ENCODE results near the gene PLEKHJ1. TPM values are rescaled to one million over a fixed set of nuclear protein-coding genes. Genes with fewer than 3 reads are reported as not detected.
"Not testable (repeated sequence)": the region's sequence is repeated elsewhere in the genome, so short reads cannot be mapped to it uniquely, and the experiment has no call there.

The PLEKHJ1 gene
- polyA plus RNA-seq, 2 donors: 55.5 to 59.5 TPM

DNA sequence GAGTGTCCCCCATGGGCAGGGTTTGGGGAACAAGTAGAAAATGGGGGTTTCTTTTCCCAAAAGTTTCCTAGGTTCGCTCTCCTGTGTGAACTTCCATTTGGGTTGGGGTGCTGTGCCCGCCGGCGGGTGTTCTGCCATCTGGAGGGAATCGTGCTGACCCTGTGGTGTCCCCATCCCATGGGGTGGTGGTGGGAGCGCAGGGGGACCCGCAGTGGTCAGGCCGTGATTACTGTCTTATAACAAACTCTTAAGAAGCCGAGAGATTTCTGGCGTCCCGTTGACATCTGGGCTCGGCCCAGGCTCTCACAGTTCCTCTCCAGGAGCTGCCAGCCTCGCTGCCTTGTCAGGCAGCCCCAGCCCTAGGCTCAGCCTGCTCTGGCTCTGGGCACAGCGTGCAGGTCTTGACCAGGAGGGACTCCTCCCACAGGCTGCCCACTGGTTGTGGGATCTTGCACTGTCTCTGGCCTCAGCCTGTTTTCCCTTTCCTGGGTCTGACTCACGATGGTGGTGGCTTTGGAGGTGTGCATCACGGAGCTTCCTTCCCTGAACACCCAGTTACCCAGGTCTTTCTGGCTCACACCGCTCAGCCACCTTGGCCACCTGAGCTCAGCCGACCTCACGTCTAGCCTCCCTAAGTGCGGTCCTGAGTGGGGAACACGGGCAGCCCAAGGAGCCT is 34.5 kb downstream of the PLEKHJ1 start:
- H3K36me3 ChIP-seq (ENCODE audit: control insufficient read depth in 2 of 2, insufficient read depth in 2 of 2, low read length in 1 of 2): peaks cover 0 to 38% of the 10 kb centered on the region in 2 donors
- WGBS, 2 donors: 78 to 86% methylated on average over 21 of the region's 21 CpGs

DNA sequence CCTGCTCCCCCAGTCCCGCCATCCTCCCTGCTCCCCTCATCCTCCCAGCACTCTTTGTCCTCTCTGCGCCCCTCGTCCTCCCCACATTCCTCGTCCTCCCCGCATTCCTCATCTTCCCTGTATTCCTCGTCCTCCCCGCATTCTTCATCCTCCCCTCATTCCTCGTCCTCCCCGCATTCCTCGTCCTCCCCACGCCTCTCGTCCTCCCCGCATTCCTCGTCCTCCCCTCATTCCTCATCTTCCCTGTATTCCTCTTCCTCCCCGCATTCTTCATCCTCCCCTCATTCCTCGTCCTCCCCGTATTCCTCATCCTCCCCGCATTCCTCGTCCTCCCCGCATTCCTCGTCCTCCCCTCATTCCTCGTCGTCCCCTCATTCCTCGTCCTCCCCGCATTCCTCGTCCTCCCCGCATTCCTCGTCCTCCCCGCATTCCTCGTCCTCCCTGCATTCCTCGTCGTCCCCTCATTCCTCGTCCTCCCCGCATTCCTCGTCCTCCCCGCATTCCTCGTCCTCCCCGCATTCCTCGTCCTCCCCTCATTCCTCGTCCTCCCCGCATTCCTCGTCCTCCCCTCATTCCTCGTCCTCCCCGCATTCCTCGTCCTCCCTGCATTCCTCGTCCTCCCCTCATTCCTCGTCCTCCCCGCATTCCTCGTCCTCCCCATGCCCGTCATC is 35.4 kb downstream of the PLEKHJ1 start:
- H3K27me3 ChIP-seq (ENCODE audit: control insufficient read depth in 1 of 2, insufficient read depth in 2 of 2, low read length in 2 of 2); H3K9me3 ChIP-seq (ENCODE audit: control insufficient read depth in 2 of 2, insufficient read depth in 1 of 2, low read depth in 1 of 2, low read length in 1 of 2); H3K4me3 ChIP-seq (ENCODE audit: low read depth in 1 of 2, low read length in 2 of 2): not testable (repeated sequence)
- peaks cover 4 to 43% of the 10 kb centered on the region in 2 donors for H3K36me3 ChIP-seq (ENCODE audit: control insufficient read depth in 2 of 2, insufficient read depth in 2 of 2, low read length in 1 of 2)
- 96% methylated on average over 50 of the region's 50 CpGs for WGBS, 2 donors
- peaks cover 19 to 29% of the 10 kb centered on the region in 2 donors for H3K4me1 ChIP-seq (ENCODE audit: control insufficient read depth in 2 of 2, insufficient read depth in 2 of 2, low read length in 1 of 2)
- H3K27ac ChIP-seq (ENCODE audit: low read depth in 2 of 2, low read length in 1 of 2): peak overlapping the region in 1 of 2 donors; percentile 88

More for the DNA sequence above, 34.5 kb downstream of the PLEKHJ1 start:
- H3K4me1 ChIP-seq (ENCODE audit: control insufficient read depth in 2 of 2, insufficient read depth in 2 of 2, low read length in 1 of 2): peaks cover 19 to 31% of the 10 kb centered on the region in 2 donors
- H3K9me3 ChIP-seq (ENCODE audit: control insufficient read depth in 2 of 2, insufficient read depth in 1 of 2, low read depth in 1 of 2, low read length in 1 of 2): no peaks in the 10 kb centered on the region
- peak overlapping the region; percentile 79 to 88 for H3K27ac ChIP-seq (ENCODE audit: low read depth in 2 of 2, low read length in 1 of 2)
- no peaks in the 10 kb centered on the region for H3K27me3 ChIP-seq (ENCODE audit: control insufficient read depth in 1 of 2, insufficient read depth in 2 of 2, low read length in 2 of 2)
- no peak overlapping the region for H3K4me3 ChIP-seq (ENCODE audit: low read depth in 1 of 2, low read length in 2 of 2)

DNA sequence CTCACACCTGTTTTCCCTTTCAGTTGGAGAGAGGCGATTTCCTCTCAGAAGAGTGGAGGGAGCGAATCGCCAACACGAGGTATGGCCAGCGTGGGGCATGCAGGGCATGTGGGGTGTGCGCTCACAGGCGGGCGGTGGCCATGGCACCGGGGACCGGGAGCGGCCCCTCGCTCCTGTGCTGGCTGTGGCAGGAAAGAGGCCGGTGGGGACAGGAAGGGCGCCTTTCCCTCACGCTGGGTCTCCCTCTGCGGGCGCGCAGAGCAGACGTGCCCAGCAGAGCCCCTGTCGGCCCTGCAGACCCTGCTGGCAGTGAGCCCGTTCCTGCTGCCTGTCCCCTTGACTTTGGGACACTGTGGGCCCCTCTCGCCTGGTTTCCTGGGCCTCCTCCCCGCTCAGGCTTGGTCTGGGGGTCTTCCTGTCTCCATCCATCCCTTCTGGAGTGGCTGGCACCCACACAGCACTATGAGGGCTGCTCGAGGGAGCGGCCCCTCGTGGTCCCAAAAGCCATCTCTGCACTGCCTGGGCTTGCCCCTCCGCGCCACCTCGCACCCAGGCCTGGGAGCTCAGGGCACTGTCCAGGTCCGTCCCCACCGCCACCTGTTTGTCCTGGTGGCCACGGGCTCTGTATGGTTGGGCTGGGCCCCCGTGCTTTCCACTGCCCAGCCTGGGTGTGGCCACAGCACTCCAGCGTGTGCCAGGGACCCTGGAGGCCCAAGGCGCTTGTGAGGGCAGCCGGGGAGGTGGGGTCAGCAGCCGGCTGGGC is 36.1 kb downstream of the PLEKHJ1 start:
- H3K4me3 ChIP-seq (ENCODE audit: low read depth in 1 of 2, low read length in 2 of 2): no peak overlapping the region
- H3K27ac ChIP-seq (ENCODE audit: low read depth in 2 of 2, low read length in 1 of 2): no peak overlapping the region
- H3K36me3 ChIP-seq (ENCODE audit: control insufficient read depth in 2 of 2, insufficient read depth in 2 of 2, low read length in 1 of 2): peaks cover 8 to 51% of the 10 kb centered on the region in 2 donors
- H3K27me3 ChIP-seq (ENCODE audit: control insufficient read depth in 1 of 2, insufficient read depth in 2 of 2, low read length in 2 of 2): no peaks in the 10 kb centered on the region
- WGBS, 2 donors: 89 to 93% methylated on average over 37 of the region's 37 CpGs
- no peaks in the 10 kb centered on the region for H3K9me3 ChIP-seq (ENCODE audit: control insufficient read depth in 2 of 2, insufficient read depth in 1 of 2, low read depth in 1 of 2, low read length in 1 of 2)
- H3K4me1 ChIP-seq (ENCODE audit: control insufficient read depth in 2 of 2, insufficient read depth in 2 of 2, low read length in 1 of 2): peaks cover 19 to 29% of the 10 kb centered on the region in 2 donors

DNA sequence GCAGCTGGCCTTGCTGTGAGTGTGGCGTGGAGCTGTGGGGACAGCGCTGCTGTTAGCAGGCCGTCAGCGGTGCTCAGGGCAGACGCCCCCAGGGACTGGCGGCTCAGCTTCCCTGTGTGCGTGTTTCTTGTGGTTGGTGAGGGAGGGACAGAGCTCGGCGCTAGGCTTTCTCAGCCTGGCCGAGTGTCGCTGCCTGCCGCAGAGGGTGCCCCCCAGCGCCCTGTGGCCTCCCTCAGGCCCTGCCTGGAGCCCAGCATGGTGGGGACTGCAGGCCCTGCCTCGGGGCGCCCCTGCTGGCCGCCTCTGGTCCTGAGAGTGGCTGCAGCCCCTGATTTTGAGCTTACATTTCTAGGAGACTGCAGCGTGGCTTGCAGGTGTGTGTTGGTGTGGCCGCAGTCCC is 36.9 kb downstream of the PLEKHJ1 start:
- Histone ChIP-seq H3K27me3 (ENCODE audit: control insufficient read depth in 1 of 2, insufficient read depth in 2 of 2, low read length in 2 of 2) (no peaks in the 10 kb centered on the region), H3K4me3 (ENCODE audit: low read depth in 1 of 2, low read length in 2 of 2) (no peak overlapping the region), H3K9me3 (ENCODE audit: control insufficient read depth in 2 of 2, insufficient read depth in 1 of 2, low read depth in 1 of 2, low read length in 1 of 2) (no peaks in the 10 kb centered on the region), H3K27ac (ENCODE audit: low read depth in 2 of 2, low read length in 1 of 2) (no peak overlapping the region), H3K36me3 (ENCODE audit: control insufficient read depth in 2 of 2, insufficient read depth in 2 of 2, low read length in 1 of 2) (peaks cover 9 to 55% of the 10 kb centered on the region in 2 donors), H3K4me1 (ENCODE audit: control insufficient read depth in 2 of 2, insufficient read depth in 2 of 2, low read length in 1 of 2) (peaks cover 18 to 26% of the 10 kb centered on the region in 2 donors)
- WGBS, 2 donors: 83 to 86% methylated on average over 17 to 18 of the region's 18 CpGs

DNA sequence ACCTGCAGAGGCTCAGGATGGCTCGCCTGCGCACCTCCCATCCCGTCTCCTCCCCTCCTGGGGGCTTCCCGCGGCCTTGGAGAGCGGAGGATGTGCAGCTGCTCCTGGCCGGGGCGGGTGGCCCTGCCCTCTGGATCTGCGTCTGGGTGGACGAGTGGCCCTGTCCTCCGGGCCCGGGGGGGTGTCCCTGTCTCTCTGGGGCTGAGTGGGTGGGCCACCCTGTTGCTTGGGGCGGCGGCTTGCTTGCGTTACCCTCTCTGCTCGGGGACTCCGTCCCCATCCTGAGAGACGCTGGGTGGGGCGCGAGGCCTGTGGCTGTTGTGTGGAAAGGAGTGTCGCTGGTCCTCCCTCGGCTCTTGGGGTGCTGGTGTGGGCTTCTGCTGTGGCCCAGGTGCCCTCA is 37.8 kb downstream of the PLEKHJ1 start:
- Histone ChIP-seq H3K27me3 (ENCODE audit: control insufficient read depth in 1 of 2, insufficient read depth in 2 of 2, low read length in 2 of 2) (no peaks in the 10 kb centered on the region), H3K36me3 (ENCODE audit: control insufficient read depth in 2 of 2, insufficient read depth in 2 of 2, low read length in 1 of 2) (peaks cover 9 to 53% of the 10 kb centered on the region in 2 donors), H3K9me3 (ENCODE audit: control insufficient read depth in 2 of 2, insufficient read depth in 1 of 2, low read depth in 1 of 2, low read length in 1 of 2) (no peaks in the 10 kb centered on the region), H3K4me3 (ENCODE audit: low read depth in 1 of 2, low read length in 2 of 2) (no peak overlapping the region), H3K4me1 (ENCODE audit: control insufficient read depth in 2 of 2, insufficient read depth in 2 of 2, low read length in 1 of 2) (peaks cover 10 to 17% of the 10 kb centered on the region in 2 donors), H3K27ac (ENCODE audit: low read depth in 2 of 2, low read length in 1 of 2) (no peak overlapping the region)
- 83 to 86% methylated on average over 18 to 22 of the region's 22 CpGs for whole genome bisulfite sequencing, 2 donors

DNA sequence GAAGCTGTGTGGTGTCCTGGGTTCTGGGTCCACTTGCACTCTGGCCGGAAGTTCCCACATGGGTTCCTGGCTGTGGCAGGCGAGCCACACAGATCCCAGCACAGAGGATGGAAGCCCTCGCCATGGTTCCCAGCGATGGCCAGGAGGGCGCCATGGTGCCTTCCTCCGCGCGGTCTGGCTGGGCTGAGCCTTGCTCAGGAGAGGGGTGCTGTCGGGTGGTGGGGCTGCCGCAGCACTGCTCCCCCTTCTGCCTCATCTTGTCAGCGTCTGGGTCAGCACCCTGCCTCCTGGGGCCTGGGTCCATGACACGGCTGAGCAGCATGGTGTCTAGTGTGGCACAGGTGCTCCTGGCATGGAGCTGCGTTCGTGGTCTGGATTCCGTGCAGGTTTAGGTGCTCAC is 38.9 kb downstream of the PLEKHJ1 start:
- Histone ChIP-seq H3K27ac (ENCODE audit: low read depth in 2 of 2, low read length in 1 of 2) (no peak overlapping the region), H3K36me3 (ENCODE audit: control insufficient read depth in 2 of 2, insufficient read depth in 2 of 2, low read length in 1 of 2) (peaks cover 9 to 51% of the 10 kb centered on the region in 2 donors), H3K27me3 (ENCODE audit: control insufficient read depth in 1 of 2, insufficient read depth in 2 of 2, low read length in 2 of 2) (no peaks in the 10 kb centered on the region), H3K4me3 (ENCODE audit: low read depth in 1 of 2, low read length in 2 of 2) (no peak overlapping the region), H3K9me3 (ENCODE audit: control insufficient read depth in 2 of 2, insufficient read depth in 1 of 2, low read depth in 1 of 2, low read length in 1 of 2) (no peaks in the 10 kb centered on the region), H3K4me1 (ENCODE audit: control insufficient read depth in 2 of 2, insufficient read depth in 2 of 2, low read length in 1 of 2) (peaks cover 6 to 12% of the 10 kb centered on the region in 2 donors)
- 90 to 91% methylated on average over 15 of the region's 15 CpGs for WGBS, 2 donors

DNA sequence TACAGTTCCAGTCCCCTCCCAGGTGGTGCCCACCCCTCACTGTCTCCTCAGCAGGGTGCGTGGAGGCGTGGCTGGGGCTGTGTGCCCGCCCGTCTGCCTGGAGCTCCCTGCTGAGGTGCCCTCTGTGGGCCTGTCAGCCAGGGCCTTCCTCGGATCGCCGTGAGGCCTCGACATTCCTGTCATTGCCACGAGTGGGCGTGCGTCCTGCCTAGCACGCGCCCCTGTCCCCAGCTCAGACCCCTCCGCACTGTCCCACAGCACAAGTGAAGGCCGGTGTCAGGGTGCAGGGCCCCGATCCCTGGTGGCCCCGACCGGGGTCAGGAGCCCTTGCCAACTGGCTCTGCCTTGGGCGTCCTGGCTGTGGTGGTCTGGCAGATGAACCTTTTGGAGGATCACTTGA is 40.2 kb downstream of the PLEKHJ1 start:
- WGBS, 2 donors: 95 to 97% methylated on average over 19 of the region's 19 CpGs
- Histone ChIP-seq H3K9me3 (ENCODE audit: control insufficient read depth in 2 of 2, insufficient read depth in 1 of 2, low read depth in 1 of 2, low read length in 1 of 2) (no peaks in the 10 kb centered on the region), H3K4me3 (ENCODE audit: low read depth in 1 of 2, low read length in 2 of 2) (no peak overlapping the region), H3K27me3 (ENCODE audit: control insufficient read depth in 1 of 2, insufficient read depth in 2 of 2, low read length in 2 of 2) (no peaks in the 10 kb centered on the region), H3K4me1 (ENCODE audit: control insufficient read depth in 2 of 2, insufficient read depth in 2 of 2, low read length in 1 of 2) (no peaks in the 10 kb centered on the region), H3K27ac (ENCODE audit: low read depth in 2 of 2, low read length in 1 of 2) (no peak overlapping the region), H3K36me3 (ENCODE audit: control insufficient read depth in 2 of 2, insufficient read depth in 2 of 2, low read length in 1 of 2) (peaks cover 9 to 58% of the 10 kb centered on the region in 2 donors)

DNA sequence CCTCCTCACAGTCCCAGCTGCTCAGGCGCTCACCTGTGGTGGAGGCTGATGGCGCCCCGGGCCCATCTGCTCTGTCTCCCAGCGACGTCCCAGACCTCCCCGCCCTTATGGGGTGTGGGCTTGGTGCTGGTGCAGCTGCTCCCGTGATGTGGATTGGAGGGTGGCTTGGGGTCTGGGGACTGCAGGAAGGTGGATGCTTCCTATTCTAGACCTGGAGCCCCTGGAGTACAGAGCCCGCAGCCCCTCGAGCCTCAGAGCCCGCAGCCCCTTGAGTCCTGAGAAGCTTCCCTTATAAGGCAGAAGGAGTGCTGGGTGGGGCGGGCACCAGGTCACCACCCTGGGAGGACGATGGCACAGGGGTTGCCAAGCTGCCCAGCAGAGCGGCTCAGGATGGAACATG is 40.8 kb downstream of the PLEKHJ1 start:
- Histone ChIP-seq H3K4me3 (ENCODE audit: low read depth in 1 of 2, low read length in 2 of 2) (no peak overlapping the region), H3K4me1 (ENCODE audit: control insufficient read depth in 2 of 2, insufficient read depth in 2 of 2, low read length in 1 of 2) (no peaks in the 10 kb centered on the region), H3K36me3 (ENCODE audit: control insufficient read depth in 2 of 2, insufficient read depth in 2 of 2, low read length in 1 of 2) (peaks cover 9 to 56% of the 10 kb centered on the region in 2 donors), H3K9me3 (ENCODE audit: control insufficient read depth in 2 of 2, insufficient read depth in 1 of 2, low read depth in 1 of 2, low read length in 1 of 2) (no peaks in the 10 kb centered on the region), H3K27ac (ENCODE audit: low read depth in 2 of 2, low read length in 1 of 2) (no peak overlapping the region), H3K27me3 (ENCODE audit: control insufficient read depth in 1 of 2, insufficient read depth in 2 of 2, low read length in 2 of 2) (no peaks in the 10 kb centered on the region)
- 93 to 97% methylated on average over 13 of the region's 13 CpGs for WGBS, 2 donors

DNA sequence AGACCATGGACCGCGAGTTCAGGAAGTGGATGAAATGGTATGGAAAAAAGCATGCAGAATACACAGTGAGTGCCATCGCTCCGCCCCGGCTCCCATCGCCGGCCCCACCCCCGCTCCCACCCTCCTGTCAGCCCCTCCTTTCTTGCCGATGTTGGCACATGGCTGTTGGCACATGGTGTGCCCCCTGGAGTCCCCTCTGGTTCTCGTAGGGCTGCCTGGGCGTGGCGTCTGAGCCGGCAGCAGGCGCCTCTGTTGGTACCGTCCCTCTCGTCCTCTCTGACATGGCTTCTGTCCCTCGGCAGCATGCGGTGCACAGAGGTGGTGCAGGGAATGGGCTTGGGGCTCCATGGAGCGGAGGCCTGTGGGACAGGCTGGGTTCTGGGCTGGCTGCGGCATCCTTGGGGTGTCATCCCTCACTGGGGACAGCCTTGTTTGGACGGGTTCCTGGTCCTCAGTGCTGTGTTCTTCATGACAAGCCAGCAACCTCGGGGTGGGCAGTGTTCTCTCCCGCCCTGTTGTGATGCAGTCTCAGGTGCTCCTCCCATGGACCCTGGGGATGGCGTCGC is 41.5 kb downstream of the PLEKHJ1 start:
- peaks cover 9 to 51% of the 10 kb centered on the region in 2 donors for H3K36me3 ChIP-seq (ENCODE audit: control insufficient read depth in 2 of 2, insufficient read depth in 2 of 2, low read length in 1 of 2)
- 87 to 91% methylated on average over 25 of the region's 25 CpGs for WGBS, 2 donors
- H3K27me3 ChIP-seq (ENCODE audit: control insufficient read depth in 1 of 2, insufficient read depth in 2 of 2, low read length in 2 of 2): no peaks in the 10 kb centered on the region
- H3K4me1 ChIP-seq (ENCODE audit: control insufficient read depth in 2 of 2, insufficient read depth in 2 of 2, low read length in 1 of 2): no peaks in the 10 kb centered on the region
- no peak overlapping the region for H3K27ac ChIP-seq (ENCODE audit: low read depth in 2 of 2, low read length in 1 of 2)
- H3K9me3 ChIP-seq (ENCODE audit: control insufficient read depth in 2 of 2, insufficient read depth in 1 of 2, low read depth in 1 of 2, low read length in 1 of 2): no peaks in the 10 kb centered on the region
- no peak overlapping the region for H3K4me3 ChIP-seq (ENCODE audit: low read depth in 1 of 2, low read length in 2 of 2)
